NCI-H510A treated with DMSO at 0.1 percent for 48 hours (cell line): ENCODE measurements around the gene UPP1.
"Not testable (repeated sequence)": the region's sequence is repeated elsewhere in the genome, so short reads cannot be mapped to it uniquely, and the experiment has no call there.

Experiments
- DNase-seq: peaks from one replicate; lab custom pipeline; 2025; lab: John Stamatoyannopoulos, UW

Gene UPP1

GRCh38 chr7:48089046-48090003, at the start of gene UPP1:
TSS of gene UPP1 (plus strand) at chr7:48089265. CDS start at chr7:48094784, 5,519 bp downstream.
- DNase-seq: peak; percentile 84

- DNase-seq: no peak
Observed at GRCh38 chr7:48040944-48041652, 48.0 kb upstream of the UPP1 start.

- DNase-seq: no peak
Observed at GRCh38 chr7:48041653-48041970, 47.5 kb upstream of the UPP1 start.

- no peak for DNase-seq
Observed at GRCh38 chr7:48042216-48042615, 46.8 kb upstream of the UPP1 start.

GRCh38 chr7:48042636-48043035, 46.4 kb upstream of the UPP1 start:
- DNase-seq: no peak

GRCh38 chr7:48045195-48045765, 43.8 kb upstream of the UPP1 start:
- DNase-seq: no peak

GRCh38 chr7:48046458-48046857, 42.6 kb upstream of the UPP1 start:
- DNase-seq: no peak

- no peak for DNase-seq
Observed at GRCh38 chr7:48048113-48048512, 41.0 kb upstream of the UPP1 start.

GRCh38 chr7:48049850-48050249, 39.2 kb upstream of the UPP1 start:
- no peak for DNase-seq

- no peak for DNase-seq
Observed at GRCh38 chr7:48052748-48053147, 36.3 kb upstream of the UPP1 start.

- DNase-seq: no peak
Observed at GRCh38 chr7:48053736-48054135, 35.3 kb upstream of the UPP1 start.

GRCh38 chr7:48058990-48059389, 30.1 kb upstream of the UPP1 start:
- no peak for DNase-seq

- no peak for DNase-seq
Observed at GRCh38 chr7:48059706-48060105, 29.4 kb upstream of the UPP1 start.

GRCh38 chr7:48063985-48064384, 25.1 kb upstream of the UPP1 start:
- no peak for DNase-seq

GRCh38 chr7:48067475-48067874, 21.6 kb upstream of the UPP1 start:
- DNase-seq: no peak

GRCh38 chr7:48074204-48074654, 14.8 kb upstream of the UPP1 start:
- DNase-seq: no peak

GRCh38 chr7:48077423-48077822, 11.6 kb upstream of the UPP1 start:
- DNase-seq: no peak

GRCh38 chr7:48078470-48078869, 10.6 kb upstream of the UPP1 start:
- no peak for DNase-seq

- DNase-seq: not testable (repeated sequence)
Observed at GRCh38 chr7:48082378-48082777, 6.7 kb upstream of the UPP1 start.

- no peak for DNase-seq
Observed at GRCh38 chr7:48083114-48083830, 5.8 kb upstream of the UPP1 start.

GRCh38 chr7:48084727-48085432, 4.2 kb upstream of the UPP1 start:
- no peak for DNase-seq

GRCh38 chr7:48085433-48085791, 3.7 kb upstream of the UPP1 start:
- DNase-seq: no peak
